ENCODE data around the gene PROX1.

The PROX1 gene

DNA sequence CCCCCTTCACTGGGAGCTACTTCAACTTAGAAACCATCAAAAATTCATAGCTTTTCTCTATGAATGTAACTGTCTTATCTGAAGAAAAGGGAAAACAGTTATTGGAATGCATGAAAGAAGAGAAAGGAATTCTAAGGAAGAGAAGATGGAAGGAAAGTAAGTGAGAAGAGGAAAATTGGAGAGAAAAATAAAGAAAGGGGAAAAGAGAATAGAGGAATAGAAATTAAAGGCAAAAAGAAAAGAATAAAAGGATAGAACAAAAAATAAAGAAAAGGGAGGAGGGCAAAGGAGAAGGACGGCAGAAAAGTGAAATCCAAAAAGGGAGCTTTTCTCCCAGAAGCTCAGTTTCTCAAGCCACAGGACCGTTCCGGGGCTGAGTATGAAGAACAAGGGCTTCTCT is 9.9 kb upstream of the PROX1 start:
- H3K4me3 ChIP-seq (ENCODE audit: low read length): no peak overlapping the region
- no peak for DNase-seq (ENCODE audit: low read depth)
- TF ChIP-seq, protein P1, sequence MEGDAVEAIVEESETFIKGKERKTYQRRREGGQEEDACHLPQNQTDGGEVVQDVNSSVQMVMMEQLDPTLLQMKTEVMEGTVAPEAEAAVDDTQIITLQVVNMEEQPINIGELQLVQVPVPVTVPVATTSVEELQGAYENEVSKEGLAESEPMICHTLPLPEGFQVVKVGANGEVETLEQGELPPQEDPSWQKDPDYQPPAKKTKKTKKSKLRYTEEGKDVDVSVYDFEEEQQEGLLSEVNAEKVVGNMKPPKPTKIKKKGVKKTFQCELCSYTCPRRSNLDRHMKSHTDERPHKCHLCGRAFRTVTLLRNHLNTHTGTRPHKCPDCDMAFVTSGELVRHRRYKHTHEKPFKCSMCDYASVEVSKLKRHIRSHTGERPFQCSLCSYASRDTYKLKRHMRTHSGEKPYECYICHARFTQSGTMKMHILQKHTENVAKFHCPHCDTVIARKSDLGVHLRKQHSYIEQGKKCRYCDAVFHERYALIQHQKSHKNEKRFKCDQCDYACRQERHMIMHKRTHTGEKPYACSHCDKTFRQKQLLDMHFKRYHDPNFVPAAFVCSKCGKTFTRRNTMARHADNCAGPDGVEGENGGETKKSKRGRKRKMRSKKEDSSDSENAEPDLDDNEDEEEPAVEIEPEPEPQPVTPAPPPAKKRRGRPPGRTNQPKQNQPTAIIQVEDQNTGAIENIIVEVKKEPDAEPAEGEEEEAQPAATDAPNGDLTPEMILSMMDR (IDR thresholded peaks at IDR 0.05; ENCODE audit: insufficient read depth, low read depth, low read length, missing control alignments): no peak

DNA sequence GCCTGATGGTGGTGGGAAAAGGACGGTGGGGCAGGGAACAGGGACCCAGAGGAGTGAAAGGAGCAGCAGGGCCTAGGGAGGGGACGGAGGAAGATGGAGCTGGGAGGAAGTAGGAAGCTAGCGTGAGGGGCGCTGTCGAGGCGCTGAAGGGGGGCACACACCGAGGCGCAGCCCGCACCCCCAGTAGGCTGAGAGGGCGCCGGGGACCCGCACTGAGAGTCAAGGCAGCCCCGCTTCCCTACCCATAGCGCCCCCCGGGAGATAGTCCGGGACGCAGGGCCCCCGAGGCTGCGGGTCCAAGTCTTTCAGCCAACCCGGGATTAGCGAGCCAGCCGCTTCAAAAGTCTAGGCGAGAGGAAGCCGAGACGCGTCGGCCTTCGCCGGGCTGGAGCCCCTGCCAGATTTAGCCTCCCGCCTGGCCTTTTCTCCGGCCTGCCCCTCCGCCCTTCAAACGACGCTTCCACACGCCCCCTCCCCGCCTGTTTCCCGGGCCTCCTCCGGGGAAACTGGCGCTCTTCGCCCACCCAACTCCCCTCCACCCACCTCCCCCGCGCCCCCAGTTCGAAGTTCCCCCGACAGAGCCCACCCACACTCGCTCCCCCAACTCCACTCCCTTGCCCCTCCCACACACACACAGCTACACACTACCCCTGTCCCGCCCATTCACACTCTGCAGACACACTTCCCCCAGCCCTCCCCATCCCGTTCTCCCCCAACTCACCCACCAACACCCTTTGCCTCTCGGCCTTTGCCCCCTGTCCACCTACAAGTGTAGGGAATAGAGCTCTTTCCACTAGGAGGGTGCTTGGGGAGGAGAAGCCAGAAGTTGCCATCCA is 7.8 kb upstream of the PROX1 start:
- no peak overlapping the region for H3K4me3 ChIP-seq (ENCODE audit: low read length)
- DNase-seq (ENCODE audit: low read depth): no peak
- TF ChIP-seq, protein P1 (IDR thresholded peaks at IDR 0.05; ENCODE audit: insufficient read depth, low read depth, low read length, missing control alignments): no peak

DNA sequence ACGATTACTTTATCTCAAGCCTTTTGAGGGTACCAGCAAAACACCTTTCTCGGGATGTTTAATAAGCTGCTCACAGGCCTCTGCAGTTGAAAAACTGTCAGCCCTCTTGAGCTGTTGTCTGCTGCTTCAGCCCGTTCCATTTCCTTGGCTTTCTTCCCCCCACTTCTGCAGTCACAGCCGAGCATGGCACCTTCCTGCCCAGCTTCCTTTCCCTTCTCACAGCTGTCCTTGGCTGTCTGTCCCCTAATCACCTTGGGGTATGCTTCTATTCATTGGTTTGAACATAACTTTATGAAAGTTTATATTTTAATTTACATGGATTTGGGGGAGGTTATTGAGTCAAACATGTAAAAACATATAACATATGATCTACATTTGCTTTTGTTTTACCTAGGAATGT is 6.9 kb upstream of the PROX1 start:
- TF ChIP-seq, protein P1 (IDR thresholded peaks at IDR 0.05; ENCODE audit: insufficient read depth, low read depth, low read length, missing control alignments): no peak
- H3K4me3 ChIP-seq (ENCODE audit: low read length): no peak overlapping the region
- no peak for DNase-seq (ENCODE audit: low read depth)

DNA sequence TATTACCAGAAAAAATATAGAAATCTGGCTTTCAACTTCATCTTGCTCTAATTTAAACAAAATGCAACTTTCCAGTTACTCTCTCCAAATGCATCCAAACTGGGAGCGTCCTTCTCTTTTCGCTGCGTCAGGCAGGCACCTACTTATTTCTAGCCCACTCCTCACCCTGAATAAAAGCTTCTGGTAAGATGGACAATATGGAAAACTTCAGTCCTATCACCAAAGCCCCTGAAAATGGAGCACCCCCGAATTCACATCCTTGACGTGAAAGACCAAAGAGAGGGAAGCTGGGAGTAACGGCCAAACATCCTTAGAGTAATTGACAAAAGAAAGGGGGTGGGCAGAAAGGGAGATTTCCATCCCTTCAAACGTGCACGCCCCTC is 5.5 kb upstream of the PROX1 start:
- TF ChIP-seq, protein P1 (IDR thresholded peaks at IDR 0.05; ENCODE audit: insufficient read depth, low read depth, low read length, missing control alignments): no peak
- no peak overlapping the region for H3K4me3 ChIP-seq (ENCODE audit: low read length)
- no peak for DNase-seq (ENCODE audit: low read depth)

DNA sequence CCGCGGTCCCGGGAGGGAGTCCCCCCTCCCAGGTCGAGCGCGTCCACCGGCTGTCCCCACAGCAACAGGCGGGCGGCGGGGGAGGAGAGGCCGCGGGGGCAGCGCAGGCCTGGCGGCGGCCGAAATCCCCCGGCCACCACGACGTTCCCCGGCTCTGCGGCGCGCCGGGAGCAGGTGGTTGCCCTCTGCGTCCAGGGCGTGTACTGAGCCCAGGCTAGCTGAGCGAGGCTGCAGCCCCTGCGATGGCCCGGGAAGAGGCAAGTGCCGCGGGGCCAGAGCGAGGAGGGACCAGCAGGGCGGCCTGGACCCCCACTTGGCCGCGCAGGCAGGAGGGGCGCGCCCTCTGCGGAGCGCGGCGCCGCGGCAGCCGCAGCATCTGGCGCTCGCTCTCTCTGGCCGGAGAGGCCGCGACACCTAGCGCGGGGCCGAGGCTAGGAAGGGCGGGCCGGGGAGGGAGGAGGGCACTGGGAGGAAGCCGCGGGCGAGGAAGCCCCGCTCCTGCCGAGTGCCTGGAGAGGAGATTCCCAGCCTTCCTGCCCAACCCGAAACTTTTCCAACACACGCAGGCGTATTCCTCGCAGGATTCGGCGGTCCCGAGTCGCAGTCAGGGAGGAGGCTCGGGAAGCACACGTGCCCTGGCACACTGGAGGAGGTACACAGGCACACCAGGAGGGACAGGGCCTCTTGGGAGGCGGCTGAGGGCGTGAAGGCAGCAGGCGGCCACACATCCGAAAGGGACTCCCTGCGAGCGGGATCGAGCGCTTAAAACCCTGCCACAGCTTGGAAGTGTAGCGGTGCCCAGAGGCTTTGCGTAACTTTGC is 4.9 kb upstream of the PROX1 start:
- no peak overlapping the region for H3K4me3 ChIP-seq (ENCODE audit: low read length)
- DNase-seq (ENCODE audit: low read depth): no peak
- TF ChIP-seq, protein P1 (IDR thresholded peaks at IDR 0.05; ENCODE audit: insufficient read depth, low read depth, low read length, missing control alignments): no peak

DNA sequence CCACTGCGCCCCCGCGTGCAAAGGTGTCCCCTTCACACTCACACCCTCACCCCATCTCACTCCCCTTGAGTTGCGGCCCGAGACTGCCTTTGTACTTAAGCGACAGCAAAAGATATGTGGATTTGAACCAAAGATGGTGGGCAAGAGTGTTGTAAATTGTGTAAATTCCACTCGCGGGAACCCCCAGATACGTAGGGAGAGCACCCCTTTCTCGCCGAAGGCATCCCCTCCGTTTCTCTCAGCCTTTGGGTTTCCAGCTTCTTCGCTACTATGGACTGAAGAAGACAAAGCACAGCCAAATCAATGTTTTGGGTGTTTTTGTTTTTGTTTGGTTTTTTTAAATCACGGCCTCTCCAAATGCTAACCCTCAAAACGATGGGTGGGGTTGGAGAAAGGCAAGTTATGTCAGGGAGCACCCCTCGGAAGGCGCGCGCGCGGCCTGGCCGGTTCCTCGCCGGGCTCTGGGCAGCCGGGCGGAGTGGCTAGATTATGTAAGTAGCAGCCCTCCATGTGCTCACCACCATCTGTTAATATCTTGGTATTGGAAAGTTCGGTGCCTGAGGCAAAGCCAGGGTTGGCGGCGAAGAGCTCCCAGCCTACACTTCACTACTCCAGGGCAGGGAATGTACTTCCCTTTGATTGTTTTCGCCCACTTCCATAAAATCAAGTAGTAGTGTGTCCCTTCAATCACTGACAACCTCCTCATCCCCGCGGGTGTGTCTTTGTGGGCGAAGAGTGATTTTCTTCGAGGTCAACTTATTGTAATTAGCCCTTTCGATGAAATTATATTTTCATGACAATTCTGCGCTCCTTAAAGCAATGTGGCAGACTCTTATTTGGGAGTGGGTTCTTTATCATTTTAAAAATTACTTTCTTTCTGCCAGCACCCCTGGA is 4.0 kb upstream of the PROX1 start:
- TF ChIP-seq, protein P1 (IDR thresholded peaks at IDR 0.05; ENCODE audit: insufficient read depth, low read depth, low read length, missing control alignments): no peak
- no peak overlapping the region for H3K4me3 ChIP-seq (ENCODE audit: low read length)
- no peak for DNase-seq (ENCODE audit: low read depth)
